ENCODE results near the gene DBP.

- TF ChIP-seq TEAD3 (CRISPR knock-in tag; optimal IDR thresholded peaks at IDR 0.05; ENCODE audit: borderline replicate concordance): no peak
- TF ChIP-seq NKX3-1 (CRISPR knock-in tag; IDR thresholded peaks at IDR 0.05): no peak
Observed at GRCh38 chr19:48603001-48603400, 34.2 kb downstream of the DBP start.

All from HepG2 (cell line).